IPS-15b (cell line): ENCODE data around the gene MORN1.

Source experiments
- H3K27me3 ChIP-seq: one replicate; pipeline ENCODE4 v1.6.1; 2013; ENCODE audit warnings: low read length; ENCODE audit not compliant: control insufficient read depth, insufficient read depth
- H3K36me3 ChIP-seq: one replicate; pipeline ENCODE4 v1.6.1; 2013; ENCODE audit warnings: low read length; ENCODE audit not compliant: control insufficient read depth, insufficient read depth
- H3K4me1 ChIP-seq: one replicate; pipeline ENCODE4 v1.6.1; 2013; ENCODE audit warnings: mild to moderate bottlenecking, low read length; ENCODE audit not compliant: control insufficient read depth, insufficient read depth
- H3K4me3 ChIP-seq: one replicate; pipeline ENCODE4 v1.5.1; 2013; ENCODE audit warnings: low read depth, low read length
- H3K9ac ChIP-seq: one replicate; pipeline ENCODE4 v1.6.1; 2013; ENCODE audit warnings: low read depth, mild to moderate bottlenecking, low read length
- H3K9me3 ChIP-seq: one replicate; pipeline ENCODE4 v1.6.1; 2013; ENCODE audit warnings: mild to moderate bottlenecking, low read length; ENCODE audit not compliant: control insufficient read depth, insufficient read depth

Gene MORN1

GRCh38 chr1:2313651-2314261, 77.6 kb downstream of the MORN1 start:
- H3K4me3 ChIP-seq, result peak overlapping the region; percentile 35
- no peaks in the 10 kb centered on the region for H3K27me3 ChIP-seq
- no peaks in the 10 kb centered on the region for H3K9me3 ChIP-seq
- no peaks in the 10 kb centered on the region for H3K36me3 ChIP-seq
- no peaks in the 10 kb centered on the region for H3K4me1 ChIP-seq
- peak overlapping the region; percentile 65 for H3K9ac ChIP-seq

GRCh38 chr1:2312515-2313301, 78.6 kb downstream of the MORN1 start:
- Histone ChIP-seq H3K4me1 (no peaks in the 10 kb centered on the region), H3K27me3 (no peaks in the 10 kb centered on the region), H3K9ac (no peak overlapping the region), H3K36me3 (peaks cover 7% of the 10 kb centered on the region), H3K9me3 (no peaks in the 10 kb centered on the region), H3K4me3 (no peak overlapping the region)

DNA sequence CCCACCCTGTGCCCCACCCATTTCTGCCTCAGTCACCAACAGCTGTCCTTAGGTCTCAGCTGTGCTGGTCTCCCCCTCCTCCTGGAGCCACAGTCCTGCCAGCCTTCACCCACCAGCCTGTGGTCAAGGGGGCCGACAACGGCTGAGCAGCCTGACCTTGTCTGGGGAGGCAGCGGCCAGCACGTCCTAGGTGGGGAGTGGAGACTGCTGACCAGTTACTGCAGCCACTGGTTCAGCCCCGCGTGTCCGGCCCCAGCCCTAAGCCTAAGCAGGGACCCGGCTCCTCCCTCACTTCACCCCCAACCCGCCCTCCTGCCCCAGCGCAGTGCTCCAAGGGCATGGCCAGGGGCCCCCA, 79.2 kb downstream of the MORN1 start:
- H3K9me3 ChIP-seq, result no peaks in the 10 kb centered on the region
- H3K36me3 ChIP-seq, result peaks cover 12% of the 10 kb centered on the region
- no peaks in the 10 kb centered on the region for H3K4me1 ChIP-seq
- no peak overlapping the region for H3K9ac ChIP-seq
- H3K4me3 ChIP-seq, result no peak overlapping the region
- H3K27me3 ChIP-seq, result no peaks in the 10 kb centered on the region

- Histone ChIP-seq H3K4me1 (no peaks in the 10 kb centered on the region), H3K36me3 (peaks cover 17% of the 10 kb centered on the region), H3K9me3 (no peaks in the 10 kb centered on the region), H3K9ac (peak overlapping the region; percentile 70), H3K27me3 (no peaks in the 10 kb centered on the region), H3K4me3 (no peak overlapping the region)
Measured at GRCh38 chr1:2311184-2312032, 79.9 kb downstream of the MORN1 start.

DNA sequence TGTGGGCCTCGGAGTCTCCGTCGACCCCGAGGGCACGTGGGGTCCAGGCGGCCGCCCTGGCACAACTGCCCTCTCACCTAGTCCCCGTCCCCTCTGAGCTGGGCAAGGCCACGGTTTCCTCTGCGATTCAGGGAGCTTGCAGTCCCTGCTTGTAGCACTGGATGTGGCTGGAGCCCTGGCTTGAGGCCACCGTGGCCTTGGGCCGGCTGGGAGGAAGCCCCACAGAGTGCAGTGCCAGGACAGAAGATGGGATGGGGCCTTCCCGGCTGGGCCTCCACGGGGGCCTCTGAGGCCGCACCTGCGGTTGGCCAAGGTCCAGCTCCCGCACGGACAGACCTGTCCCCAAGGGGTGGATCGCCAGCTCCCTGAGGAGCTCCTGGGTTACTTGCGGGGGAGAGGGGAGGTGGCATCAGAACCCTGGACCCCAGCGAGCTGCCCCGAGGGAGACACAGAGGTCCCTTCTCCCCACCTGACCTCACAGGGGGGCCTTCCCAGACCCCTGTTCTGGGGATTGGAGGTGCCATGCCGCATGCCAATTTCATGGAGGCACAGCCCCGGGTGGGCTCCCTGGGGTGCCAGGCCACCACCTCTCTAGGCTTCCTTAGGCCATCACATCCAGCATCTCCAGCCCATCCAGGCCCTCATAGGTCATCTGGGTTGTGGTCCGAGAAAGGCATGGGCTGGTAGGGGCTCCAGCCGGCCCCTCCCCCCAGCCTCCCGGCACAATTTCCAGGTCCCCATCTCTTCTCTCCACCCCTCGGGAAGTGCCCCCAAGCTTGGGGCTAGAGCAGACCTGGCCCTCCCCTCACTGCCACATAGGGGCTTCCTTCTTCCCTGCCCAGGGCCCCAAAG, 80.8 kb downstream of the MORN1 start:
- no peaks in the 10 kb centered on the region for H3K4me1 ChIP-seq
- H3K9me3 ChIP-seq, result no peaks in the 10 kb centered on the region
- peaks cover 22% of the 10 kb centered on the region for H3K36me3 ChIP-seq
- H3K9ac ChIP-seq, result no peak overlapping the region
- H3K27me3 ChIP-seq, result no peaks in the 10 kb centered on the region
- no peak overlapping the region for H3K4me3 ChIP-seq

DNA sequence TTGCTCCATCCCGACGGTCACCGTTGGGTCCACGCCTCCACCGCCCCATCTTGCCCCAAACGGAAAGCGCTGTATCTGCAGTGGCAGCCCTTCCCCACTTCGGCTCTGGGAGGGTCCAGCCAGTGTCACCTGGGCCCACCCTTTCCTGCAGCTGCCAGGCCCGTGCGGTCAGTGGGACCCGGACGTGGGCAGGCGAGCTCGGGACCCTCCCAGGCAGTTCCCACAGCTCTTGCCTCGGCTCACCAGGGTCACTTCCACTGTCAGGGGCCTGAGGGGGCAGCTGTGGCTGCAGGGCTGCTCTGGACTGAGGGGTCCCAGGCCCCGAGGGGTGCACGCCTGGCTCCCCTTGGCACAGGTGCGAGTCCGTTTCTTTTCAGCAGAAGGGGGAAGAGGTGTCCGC, 82.5 kb downstream of the MORN1 start:
- Histone ChIP-seq H3K4me1 (no peaks in the 10 kb centered on the region), H3K9me3 (no peaks in the 10 kb centered on the region), H3K36me3 (peaks cover 38% of the 10 kb centered on the region), H3K27me3 (no peaks in the 10 kb centered on the region), H3K9ac (no peak overlapping the region), H3K4me3 (no peak overlapping the region)

DNA sequence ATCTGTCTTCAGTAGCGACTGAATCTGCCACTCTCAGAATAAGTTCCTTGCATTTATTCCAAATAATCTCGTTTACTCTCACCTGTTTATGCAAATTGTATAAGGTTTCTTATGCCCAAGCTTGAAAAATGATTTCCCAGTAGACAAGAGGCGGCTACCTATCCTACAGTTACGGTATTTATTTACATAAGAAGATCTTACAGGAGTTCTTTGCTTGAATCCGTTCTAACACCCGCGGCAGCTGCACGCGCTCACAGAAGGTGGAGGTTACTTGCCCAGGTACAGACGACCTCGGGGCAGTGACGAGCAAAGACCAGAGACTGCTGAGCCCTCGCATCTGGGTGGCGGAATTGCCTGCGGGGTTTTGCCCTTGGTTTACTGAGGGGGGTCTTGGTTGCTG, 83.4 kb downstream of the MORN1 start:
- Histone ChIP-seq H3K36me3 (peaks cover 47% of the 10 kb centered on the region), H3K4me3 (no peak overlapping the region), H3K9ac (no peak overlapping the region), H3K27me3 (no peaks in the 10 kb centered on the region), H3K9me3 (no peaks in the 10 kb centered on the region), H3K4me1 (no peaks in the 10 kb centered on the region)

- H3K4me3 ChIP-seq, result no peak overlapping the region
- peaks cover 53% of the 10 kb centered on the region for H3K36me3 ChIP-seq
- H3K4me1 ChIP-seq, result no peaks in the 10 kb centered on the region
- no peaks in the 10 kb centered on the region for H3K9me3 ChIP-seq
- no peak overlapping the region for H3K9ac ChIP-seq
- H3K27me3 ChIP-seq, result no peaks in the 10 kb centered on the region
Measured at GRCh38 chr1:2307064-2307605, 84.2 kb downstream of the MORN1 start.

GRCh38 chr1:2306151-2306978, 85.0 kb downstream of the MORN1 start:
- H3K4me1 ChIP-seq, result no peaks in the 10 kb centered on the region
- no peak overlapping the region for H3K4me3 ChIP-seq
- no peaks in the 10 kb centered on the region for H3K27me3 ChIP-seq
- H3K9ac ChIP-seq, result no peak overlapping the region
- no peaks in the 10 kb centered on the region for H3K9me3 ChIP-seq
- peaks cover 54% of the 10 kb centered on the region for H3K36me3 ChIP-seq

DNA sequence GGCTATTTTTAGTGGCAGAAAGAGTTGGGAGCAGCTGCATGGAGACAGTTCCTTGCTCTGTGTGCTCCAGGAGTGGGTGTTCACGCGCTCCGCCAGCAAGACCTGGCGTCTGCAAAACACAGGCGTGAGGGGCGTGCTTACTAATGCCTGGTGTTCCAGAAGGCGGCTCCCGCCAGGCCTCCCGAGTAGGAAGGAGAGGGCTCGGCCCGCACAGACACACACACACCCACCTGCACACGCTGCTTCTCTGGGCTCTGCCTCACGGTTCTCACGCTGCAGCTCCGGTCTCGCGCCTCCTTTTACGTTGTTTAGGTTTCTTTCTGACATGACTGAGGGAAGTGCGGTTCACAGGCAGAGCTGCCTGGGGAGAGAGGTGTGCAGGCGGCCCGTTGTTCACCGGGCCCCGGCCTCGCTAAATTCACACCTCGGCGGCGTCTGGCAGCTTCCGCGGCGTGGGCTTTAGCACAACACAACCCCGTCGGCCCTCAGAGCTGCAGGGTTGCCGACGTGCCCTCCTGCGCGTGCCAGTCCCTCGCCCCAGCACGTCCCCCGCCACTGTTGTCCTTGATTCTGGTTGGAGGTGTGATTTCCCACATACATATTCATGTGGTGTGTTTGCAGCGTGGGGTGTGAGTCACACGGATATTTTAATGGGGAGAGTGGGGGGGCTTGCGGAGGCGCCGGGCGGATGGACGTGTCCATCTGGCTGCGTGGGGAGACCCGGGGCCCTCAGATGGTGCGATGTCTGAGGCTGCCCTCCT, 86.3 kb downstream of the MORN1 start:
- H3K4me1 ChIP-seq, result no peaks in the 10 kb centered on the region
- H3K9me3 ChIP-seq, result no peaks in the 10 kb centered on the region
- no peaks in the 10 kb centered on the region for H3K27me3 ChIP-seq
- H3K4me3 ChIP-seq, result no peak overlapping the region
- peaks cover 54% of the 10 kb centered on the region for H3K36me3 ChIP-seq
- H3K9ac ChIP-seq, result no peak overlapping the region
